A673 (cell line): ENCODE results near the gene CMTR2.

Experiments used
- EZH2 ChIP-seq: fragments of 200-600 bp; sonication (generic); IDR thresholded peaks from 2 replicates; pipeline ENCODE4 v1.6.1; 2017; ENCODE audit warnings: borderline replicate concordance, low read depth, mild to moderate bottlenecking, mixed read lengths, antibody characterized with exemption, low read length; ENCODE audit not compliant: poor library complexity, severe bottlenecking
- TF ChIP-seq, protein P1 (sequence below): fragments of 300-800, 200-600 bp; sonication (generic); conservative IDR thresholded peaks from 2 replicates; pipeline ENCODE4 v1.5.1; 2017; ENCODE audit warnings: low read depth, mild to moderate bottlenecking, antibody characterized with exemption, low read length, moderate library complexity, mixed read lengths

DNA sequence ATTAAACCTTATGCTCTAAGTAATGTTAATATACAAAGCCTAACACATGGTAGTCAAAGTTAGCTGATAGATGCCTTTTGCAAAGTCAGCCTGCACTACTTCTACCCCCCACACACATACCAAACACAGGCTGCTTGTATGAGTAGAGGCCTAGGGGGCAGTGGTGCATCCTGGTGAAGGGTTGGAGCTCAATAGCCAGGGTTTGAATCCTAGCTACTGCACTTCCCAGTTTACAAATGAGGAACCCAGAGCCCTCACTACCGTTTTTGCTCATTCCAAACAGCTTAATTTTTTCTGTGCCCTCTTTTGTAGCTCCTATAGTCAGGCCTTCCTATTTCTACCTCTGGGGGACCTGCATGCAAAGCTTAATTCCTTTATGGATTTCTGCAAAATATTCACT, 39.8 kb downstream of the CMTR2 start:
- TF ChIP-seq, protein P1, sequence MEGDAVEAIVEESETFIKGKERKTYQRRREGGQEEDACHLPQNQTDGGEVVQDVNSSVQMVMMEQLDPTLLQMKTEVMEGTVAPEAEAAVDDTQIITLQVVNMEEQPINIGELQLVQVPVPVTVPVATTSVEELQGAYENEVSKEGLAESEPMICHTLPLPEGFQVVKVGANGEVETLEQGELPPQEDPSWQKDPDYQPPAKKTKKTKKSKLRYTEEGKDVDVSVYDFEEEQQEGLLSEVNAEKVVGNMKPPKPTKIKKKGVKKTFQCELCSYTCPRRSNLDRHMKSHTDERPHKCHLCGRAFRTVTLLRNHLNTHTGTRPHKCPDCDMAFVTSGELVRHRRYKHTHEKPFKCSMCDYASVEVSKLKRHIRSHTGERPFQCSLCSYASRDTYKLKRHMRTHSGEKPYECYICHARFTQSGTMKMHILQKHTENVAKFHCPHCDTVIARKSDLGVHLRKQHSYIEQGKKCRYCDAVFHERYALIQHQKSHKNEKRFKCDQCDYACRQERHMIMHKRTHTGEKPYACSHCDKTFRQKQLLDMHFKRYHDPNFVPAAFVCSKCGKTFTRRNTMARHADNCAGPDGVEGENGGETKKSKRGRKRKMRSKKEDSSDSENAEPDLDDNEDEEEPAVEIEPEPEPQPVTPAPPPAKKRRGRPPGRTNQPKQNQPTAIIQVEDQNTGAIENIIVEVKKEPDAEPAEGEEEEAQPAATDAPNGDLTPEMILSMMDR: no peak
- no peak for TF ChIP-seq EZH2
